SJSA1 (cell line): ENCODE data around the gene LPP. TPM values are rescaled to one million over a fixed set of nuclear protein-coding genes. Genes with fewer than 3 reads are reported as not detected.
A peak's percentile ranks its signal among the peaks of the same experiment; 100 is the strongest.

ENCODE experiments used
- DNase-seq, 2 experiments: peaks; one replicate each; pipeline ENCODE4 v3.0.0-alpha.2; 2015 to 2020; ENCODE audit warnings: low spot score in 2 of 2, low read depth in 1 of 2
- H3K27ac ChIP-seq: fragments of 250-450 bp; sonication (Bioruptor Pico); 2 replicates; pipeline ENCODE4 v1.5.1; 2020; ENCODE audit warnings: mild to moderate bottlenecking, moderate library complexity
- H3K27me3 ChIP-seq: fragments of 250-450 bp; sonication (Bioruptor Pico); replicated peaks from 2 replicates; pipeline ENCODE4 v1.5.1; 2020; ENCODE audit warnings: mild to moderate bottlenecking, moderate library complexity
- H3K36me3 ChIP-seq: fragments of 250-450 bp; sonication (Bioruptor Pico); 2 replicates; pipeline ENCODE4 v1.5.1; 2020; ENCODE audit warnings: mild to moderate bottlenecking
- H3K4me1 ChIP-seq: fragments of 250-450 bp; sonication (Bioruptor Pico); replicated peaks from 2 replicates; pipeline ENCODE4 v1.6.1; 2021; ENCODE audit warnings: mild to moderate bottlenecking
- H3K4me3 ChIP-seq: fragments of 250-450 bp; sonication (Bioruptor Pico); 2 replicates; pipeline ENCODE4 v1.5.1; 2020; ENCODE audit warnings: mild to moderate bottlenecking
- H3K9me3 ChIP-seq: fragments of 250-450 bp; sonication (Bioruptor Pico); replicated peaks from 2 replicates; pipeline ENCODE4 v1.5.1; 2020; ENCODE audit warnings: mild to moderate bottlenecking
- total RNA-seq: library from RNA; depleted of rRNA; stranded (reverse); fragments of >200 nt; shearing (Covaris generic); gene quantifications from 2 replicates; pipeline ENCODE4 v1.2.3, GENCODE V29; 2014

Gene LPP
- total RNA-seq, 1 experiment from 2014 or later: 132 TPM

DNA sequence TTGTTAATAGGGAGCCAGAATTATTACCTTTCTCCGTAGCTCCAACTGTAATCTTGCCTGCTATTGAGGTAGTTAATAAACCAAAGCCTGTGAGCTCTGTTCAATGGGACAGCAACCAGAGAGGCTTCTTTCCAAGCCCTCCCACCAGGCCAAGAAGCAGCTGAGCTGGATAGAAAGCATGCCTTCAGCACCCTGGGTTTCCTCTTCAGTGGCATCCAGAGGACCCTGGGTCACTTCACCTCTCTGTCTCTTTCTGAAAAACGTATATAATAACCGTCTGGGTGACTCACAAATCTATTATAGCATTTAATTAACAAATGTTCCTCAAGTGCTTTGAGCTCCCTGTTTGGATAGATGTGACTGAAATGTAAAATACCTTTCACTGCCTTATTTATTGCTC lies 420.0 kb downstream of the LPP start:
- Histone ChIP-seq H3K9me3 (no peaks in the 10 kb centered on the region), H3K36me3 (peaks cover 11% of the 10 kb centered on the region), H3K4me3 (no peak overlapping the region), H3K4me1 (peaks cover 20% of the 10 kb centered on the region), H3K27ac (no peak overlapping the region), H3K27me3 (no peaks in the 10 kb centered on the region)
- DNase-seq: no peak

GRCh38 chr3:188574885-188575284 lies 420.9 kb downstream of the LPP start:
- Histone ChIP-seq H3K27ac (no peak overlapping the region), H3K36me3 (peaks cover 11% of the 10 kb centered on the region), H3K4me3 (no peak overlapping the region), H3K4me1 (peaks cover 13% of the 10 kb centered on the region), H3K27me3 (no peaks in the 10 kb centered on the region), H3K9me3 (no peaks in the 10 kb centered on the region)
- DNase-seq: no peak

DNA sequence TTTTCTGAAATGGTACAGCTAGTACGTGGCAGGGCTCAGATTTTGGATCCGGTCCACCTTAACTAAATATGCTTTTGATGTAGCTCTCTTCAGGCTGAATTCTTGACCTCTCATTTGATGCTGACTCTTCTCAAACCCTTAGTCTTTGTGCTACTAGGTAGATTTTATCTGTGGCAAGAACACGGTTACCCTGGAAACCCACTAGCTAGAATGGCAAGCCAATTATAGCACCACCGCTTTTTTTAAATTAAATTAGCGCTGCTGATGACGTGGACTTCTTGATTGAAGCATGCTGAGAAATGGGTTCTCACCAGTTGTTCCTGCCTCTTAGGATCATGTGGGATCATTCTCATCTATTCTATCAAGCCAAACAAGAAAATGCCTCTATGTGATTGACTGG lies 421.5 kb downstream of the LPP start:
- Histone ChIP-seq H3K4me1 (peaks cover 7% of the 10 kb centered on the region), H3K4me3 (no peak overlapping the region), H3K27ac (no peak overlapping the region), H3K9me3 (no peaks in the 10 kb centered on the region), H3K36me3 (peaks cover 11% of the 10 kb centered on the region), H3K27me3 (no peaks in the 10 kb centered on the region)
- no peak for DNase-seq

DNA sequence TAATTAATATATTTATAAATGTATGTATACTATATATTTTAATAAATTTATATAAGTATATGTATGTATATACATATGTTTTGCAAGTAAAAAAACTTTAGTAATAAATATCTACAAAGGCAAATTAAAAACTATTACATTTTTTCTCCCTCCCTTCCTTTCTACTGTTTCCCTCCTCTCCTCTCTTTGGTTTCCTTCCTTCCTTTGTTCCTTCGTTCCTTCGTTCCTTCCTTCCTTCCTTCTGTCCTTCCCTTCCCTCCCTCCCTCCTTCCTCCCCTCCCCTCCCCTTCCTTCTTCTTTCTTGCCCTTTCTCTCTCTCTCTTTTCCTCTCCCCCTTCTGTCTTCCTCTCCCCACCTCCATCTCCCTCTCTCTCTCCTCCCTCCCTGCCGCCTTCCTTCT lies 423.6 kb downstream of the LPP start:
- H3K36me3 ChIP-seq: peaks cover 13% of the 10 kb centered on the region
- no peak for DNase-seq
- no peaks in the 10 kb centered on the region for H3K27me3 ChIP-seq
- no peaks in the 10 kb centered on the region for H3K9me3 ChIP-seq
- no peaks in the 10 kb centered on the region; the same call in 1 of the 2 replicates for H3K4me1 ChIP-seq
- no peak overlapping the region for H3K4me3 ChIP-seq
- no peak overlapping the region for H3K27ac ChIP-seq

DNA sequence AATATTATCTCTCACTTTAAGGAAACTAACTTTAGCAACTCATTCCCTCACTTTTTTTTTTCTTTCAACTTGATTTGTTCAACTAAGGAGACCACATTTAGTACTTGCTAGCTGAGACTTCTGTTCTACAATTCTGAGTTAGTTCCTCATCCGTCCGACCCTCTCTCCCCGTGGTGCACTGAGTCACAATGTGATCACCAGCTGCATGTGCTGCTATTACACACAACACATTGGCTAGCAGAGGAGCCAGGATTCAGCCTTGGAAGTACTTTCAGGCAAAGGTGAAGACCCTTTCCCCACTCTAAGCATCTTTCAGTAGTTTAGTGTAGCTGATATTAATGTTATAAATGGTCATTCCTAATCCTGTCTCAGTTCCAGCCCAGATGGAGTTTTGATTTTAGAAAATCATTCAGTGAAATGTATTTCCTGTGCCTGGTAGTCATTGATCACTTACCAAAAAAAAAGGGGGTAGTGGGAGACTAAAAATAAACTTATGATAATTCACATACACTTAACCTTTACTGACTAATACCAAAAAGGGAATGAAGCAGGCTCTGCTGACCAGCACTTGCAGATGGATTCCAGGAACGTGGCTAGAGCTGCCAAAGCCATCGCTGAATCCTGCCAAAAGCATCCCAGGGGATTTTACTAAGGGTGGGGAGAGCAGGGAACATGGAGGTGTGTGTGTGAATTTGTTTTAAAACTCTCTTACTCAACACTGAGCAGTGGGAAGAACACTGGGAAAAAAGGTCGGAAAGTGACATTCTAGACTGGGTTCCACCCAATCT lies 424.8 kb downstream of the LPP start:
- Histone ChIP-seq H3K4me1 (peaks cover 8% of the 10 kb centered on the region), H3K4me3 (no peak overlapping the region), H3K36me3 (peaks cover 14% of the 10 kb centered on the region), H3K27me3 (no peaks in the 10 kb centered on the region), H3K9me3 (no peaks in the 10 kb centered on the region), H3K27ac (no peak overlapping the region)
- no peak for DNase-seq

- Histone ChIP-seq H3K27me3 (no peaks in the 10 kb centered on the region), H3K9me3 (no peaks in the 10 kb centered on the region), H3K4me1 (peaks cover 21% of the 10 kb centered on the region), H3K36me3 (peaks cover 14% of the 10 kb centered on the region), H3K4me3 (no peak overlapping the region), H3K27ac (no peak overlapping the region)
- no peak for DNase-seq
These were observed 426.3 kb downstream of the LPP start for GRCh38 chr3:188580223-188580622.

DNA sequence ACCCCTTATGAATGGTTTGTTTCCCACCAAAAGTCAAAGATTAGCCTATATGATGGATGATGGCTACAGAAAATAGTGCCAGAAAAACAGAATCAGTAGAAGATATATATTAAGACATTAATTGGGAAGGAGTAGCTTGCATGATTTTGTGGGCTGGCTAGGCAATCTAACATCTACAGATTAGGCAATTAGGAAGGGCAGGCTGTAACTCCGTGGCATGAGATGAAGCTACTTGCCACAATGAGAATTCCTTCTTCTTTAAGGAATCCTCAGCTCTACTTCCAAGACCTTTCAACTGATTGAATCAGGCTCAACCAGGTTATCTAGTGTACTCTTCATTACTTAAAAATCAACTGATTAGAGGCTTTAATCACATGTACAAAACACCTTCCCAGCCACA lies 426.7 kb downstream of the LPP start:
- no peak overlapping the region for H3K4me3 ChIP-seq

DNA sequence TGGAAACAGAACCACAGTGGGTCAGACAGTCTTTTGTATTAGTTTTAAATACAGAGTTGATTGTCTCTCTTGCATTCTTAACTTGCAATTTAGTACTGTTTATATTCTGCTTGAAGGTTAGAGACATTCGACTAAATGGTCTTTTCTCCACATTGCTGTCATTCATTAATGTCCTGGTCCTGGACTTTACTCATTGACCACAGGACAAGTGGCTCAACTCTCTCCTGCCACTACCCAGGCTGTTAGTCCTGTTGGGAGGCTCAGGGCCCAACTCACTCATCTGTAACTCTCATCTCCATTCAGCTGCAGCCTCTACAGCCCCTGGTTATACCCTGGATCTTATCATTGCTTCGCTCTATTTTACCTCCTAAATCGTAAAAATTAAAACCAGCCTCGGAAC lies 427.4 kb downstream of the LPP start:
- Histone ChIP-seq H3K4me3 (no peak overlapping the region), H3K36me3 (peaks cover 6% of the 10 kb centered on the region), H3K27me3 (no peaks in the 10 kb centered on the region), H3K4me1 (peaks cover 24% of the 10 kb centered on the region), H3K27ac (no peak overlapping the region), H3K9me3 (no peaks in the 10 kb centered on the region)
- no peak for DNase-seq

More for the DNA sequence above, 426.7 kb downstream of the LPP start:
- H3K27ac ChIP-seq: no peak overlapping the region
- peaks cover 13% of the 10 kb centered on the region for H3K36me3 ChIP-seq
- DNase-seq: no peak
- H3K4me1 ChIP-seq: peaks cover 24% of the 10 kb centered on the region
- H3K9me3 ChIP-seq: no peaks in the 10 kb centered on the region
- H3K27me3 ChIP-seq: no peaks in the 10 kb centered on the region

DNA sequence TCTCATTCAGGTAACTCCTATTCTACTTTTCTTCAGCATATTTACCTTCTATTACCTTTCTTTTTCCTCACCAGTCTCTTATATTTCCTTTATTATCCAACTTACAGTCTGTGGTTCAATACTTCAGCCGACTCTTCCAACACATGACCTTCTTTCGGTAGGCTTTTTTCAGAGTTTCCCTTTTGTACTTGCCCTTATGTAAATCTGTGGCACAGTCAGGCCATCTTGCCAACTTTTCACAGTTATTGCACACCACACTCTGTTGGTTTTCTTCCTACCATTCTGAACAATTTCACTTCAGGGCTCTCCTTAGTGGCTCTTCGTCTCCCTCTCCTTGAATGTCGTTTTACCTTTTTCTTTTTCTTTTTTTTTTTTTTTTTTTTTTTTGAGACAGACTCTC lies 427.8 kb downstream of the LPP start:
- H3K4me1 ChIP-seq: peaks cover 24% of the 10 kb centered on the region
- H3K4me3 ChIP-seq: no peak overlapping the region
- no peak for DNase-seq
- H3K27me3 ChIP-seq: no peaks in the 10 kb centered on the region
- no peak overlapping the region for H3K27ac ChIP-seq
- H3K36me3 ChIP-seq: peaks cover 6% of the 10 kb centered on the region
- H3K9me3 ChIP-seq: no peaks in the 10 kb centered on the region

- Histone ChIP-seq H3K36me3 (peaks cover 6% of the 10 kb centered on the region), H3K4me1 (peaks cover 24% of the 10 kb centered on the region), H3K9me3 (no peaks in the 10 kb centered on the region), H3K27me3 (no peaks in the 10 kb centered on the region), H3K4me3 (no peak overlapping the region), H3K27ac (peak overlapping the region; percentile 40)
- peak in 1 of 2 experiments; percentile 20 for DNase-seq
These were observed 429.6 kb downstream of the LPP start for GRCh38 chr3:188583341-188584161.

DNA sequence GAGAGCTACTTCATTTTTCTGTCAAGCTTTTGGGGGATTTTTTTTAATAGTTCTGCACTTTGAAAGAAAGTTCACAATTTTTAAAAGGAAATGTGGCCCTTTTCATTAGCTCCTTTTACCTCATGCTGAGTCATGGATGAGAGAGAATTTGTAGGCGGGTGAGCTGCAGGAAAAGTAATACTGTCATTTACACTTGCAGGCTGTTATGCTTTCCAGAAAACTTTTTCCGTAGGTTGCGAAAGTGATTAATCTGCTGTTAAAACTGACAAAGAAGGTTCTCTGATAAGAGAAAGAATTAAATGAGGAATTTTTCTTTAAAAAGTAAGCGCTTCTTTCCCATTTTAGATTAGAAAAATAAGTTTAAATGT lies 430.2 kb downstream of the LPP start:
- Histone ChIP-seq H3K4me3 (no peak overlapping the region), H3K36me3 (peaks cover 3% of the 10 kb centered on the region), H3K9me3 (no peaks in the 10 kb centered on the region), H3K27ac (peak overlapping the region; percentile 40), H3K4me1 (peaks cover 24% of the 10 kb centered on the region), H3K27me3 (no peaks in the 10 kb centered on the region)
- DNase-seq: peak in 1 of 2 experiments; percentile 36

DNA sequence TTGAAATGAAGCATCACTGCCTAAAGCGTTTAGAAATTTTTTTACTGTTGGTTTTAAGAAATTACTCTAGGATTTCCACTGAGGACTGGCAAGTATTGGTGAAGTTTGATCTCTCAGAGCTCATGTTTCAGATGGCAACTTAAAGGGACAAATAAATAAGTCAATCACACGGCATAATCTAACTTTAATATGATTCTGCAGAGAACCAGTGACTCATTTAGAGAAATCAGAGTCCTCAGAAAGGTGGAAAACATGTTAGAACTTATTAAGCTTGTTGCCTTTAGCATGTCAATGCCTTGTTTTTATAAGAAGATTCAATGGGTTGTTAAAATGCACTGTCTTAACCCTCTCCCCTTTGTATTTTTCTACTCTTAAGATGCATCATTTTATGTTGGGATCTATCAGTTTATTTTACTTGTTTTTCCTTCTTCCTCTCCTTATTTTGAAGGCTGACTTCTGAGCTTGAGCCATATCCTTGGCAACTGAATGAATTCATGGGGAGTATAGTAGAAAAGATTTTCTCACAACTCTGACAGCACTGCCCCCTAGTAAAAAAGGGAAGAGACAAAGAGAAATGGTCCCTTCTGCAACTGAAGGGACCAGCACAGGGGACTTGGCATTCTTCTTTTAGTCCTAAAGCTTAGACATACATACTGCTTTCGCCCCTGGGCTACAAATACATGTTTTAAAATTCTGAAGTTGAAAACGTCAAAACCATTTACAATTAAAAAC lies 431.2 kb downstream of the LPP start:
- peak in 1 of 2 experiments; percentile 14 for DNase-seq
- H3K27ac ChIP-seq: peak overlapping the region; percentile 40
- H3K36me3 ChIP-seq: peaks cover 3% of the 10 kb centered on the region; the same call in 1 of the 2 replicates
- H3K4me1 ChIP-seq: peaks cover 24% of the 10 kb centered on the region
- no peaks in the 10 kb centered on the region for H3K9me3 ChIP-seq
- no peak overlapping the region for H3K4me3 ChIP-seq
- no peaks in the 10 kb centered on the region for H3K27me3 ChIP-seq

GRCh38 chr3:188589071-188589470 lies 435.1 kb downstream of the LPP start:
- H3K27me3 ChIP-seq: no peaks in the 10 kb centered on the region
- no peak overlapping the region for H3K4me3 ChIP-seq
- DNase-seq: no peak
- peaks cover 32% of the 10 kb centered on the region for H3K4me1 ChIP-seq
- no peak overlapping the region for H3K27ac ChIP-seq
- 0 out of 2 replicates have a peak, but pooled peaks cover 3% of the 10 kb centered on the region for H3K36me3 ChIP-seq
- no peaks in the 10 kb centered on the region for H3K9me3 ChIP-seq
